H9 (cell line): ENCODE measurements around the gene CETP. TPM values are rescaled to one million over a fixed set of nuclear protein-coding genes. Genes with fewer than 3 reads are reported as not detected.

Source experiments
- DNase-seq: peaks from one replicate; pipeline ENCODE4 v3.0.0-alpha.2; 2017
- H2AFZ ChIP-seq: one replicate; pipeline ENCODE4 v1.6.1; 2013; ENCODE audit warnings: mild to moderate bottlenecking, low read length, control low read depth, moderate library complexity
- H2AK5ac ChIP-seq: 2 replicates; pipeline ENCODE4 v1.6.1; 2013; ENCODE audit warnings: low read length, control low read depth, mixed read lengths; ENCODE audit not compliant: insufficient read length
- H2BK120ac ChIP-seq: one replicate; pipeline ENCODE4 v1.6.1; 2013; ENCODE audit warnings: low read depth, mild to moderate bottlenecking, low read length, control low read depth, inconsistent platforms; ENCODE audit not compliant: poor library complexity, severe bottlenecking
- H2BK12ac ChIP-seq: 2 replicates; pipeline ENCODE4 v1.6.1; 2013; ENCODE audit warnings: low read length, control low read depth, mixed read lengths, low read depth; ENCODE audit not compliant: insufficient read length
- H2BK15ac ChIP-seq: 2 replicates; pipeline ENCODE4 v1.6.1; 2013; ENCODE audit warnings: low read depth, low read length, control low read depth
- H2BK20ac ChIP-seq: one replicate; pipeline ENCODE4 v1.6.1; 2013; ENCODE audit warnings: low read depth, mild to moderate bottlenecking, low read length, control low read depth, inconsistent platforms; ENCODE audit not compliant: poor library complexity, severe bottlenecking
- H2BK5ac ChIP-seq: 2 replicates; pipeline ENCODE4 v1.6.1; 2013; ENCODE audit warnings: low read length, control low read depth, mixed read lengths; ENCODE audit not compliant: insufficient read length
- H3K14ac ChIP-seq: 2 replicates; pipeline ENCODE4 v1.6.1; 2013; ENCODE audit warnings: low read length, control low read depth; ENCODE audit not compliant: insufficient read depth
- H3K18ac ChIP-seq: 2 replicates; pipeline ENCODE4 v1.6.1; 2013; ENCODE audit warnings: low read depth, mild to moderate bottlenecking, mixed read lengths, low read length, control low read depth; ENCODE audit not compliant: insufficient read length
- H3K23ac ChIP-seq: 2 replicates; pipeline ENCODE4 v1.6.1; 2013; ENCODE audit warnings: low read length, control low read depth, mixed read lengths, low read depth; ENCODE audit not compliant: insufficient read length
- H3K23me2 ChIP-seq: 2 replicates; pipeline ENCODE4 v1.6.1; 2013; ENCODE audit warnings: low read depth, mild to moderate bottlenecking, mixed read lengths, low read length, control low read depth; ENCODE audit not compliant: insufficient read length, poor library complexity, severe bottlenecking
- H3K27ac ChIP-seq: 2 replicates; pipeline ENCODE4 v1.5.1; 2013; ENCODE audit warnings: low read length, control low read depth, mixed read lengths, low read depth; ENCODE audit not compliant: insufficient read length
- H3K27me3 ChIP-seq: 2 replicates; pipeline ENCODE4 v1.6.1; 2013; ENCODE audit warnings: low read length, control low read depth, inconsistent platforms; ENCODE audit not compliant: insufficient read depth
- H3K4ac ChIP-seq: 2 replicates; pipeline ENCODE4 v1.6.1; 2013; ENCODE audit warnings: low read depth, mild to moderate bottlenecking, control low read depth, inconsistent platforms, low read length, moderate library complexity
- H3K4me1 ChIP-seq: 2 replicates; pipeline ENCODE4 v1.6.1; 2013; ENCODE audit warnings: low read length, control low read depth, inconsistent platforms; ENCODE audit not compliant: insufficient read depth
- H3K4me2 ChIP-seq: 2 replicates; pipeline ENCODE4 v1.6.1; 2013; ENCODE audit warnings: low read length, control low read depth, mixed read lengths; ENCODE audit not compliant: insufficient read length, insufficient read depth
- H3K56ac ChIP-seq: 2 replicates; pipeline ENCODE4 v1.6.1; 2013; ENCODE audit warnings: low read depth, mild to moderate bottlenecking, mixed read lengths, low read length, control low read depth; ENCODE audit not compliant: insufficient read length
- H3K79me1 ChIP-seq: 2 replicates; pipeline ENCODE4 v1.6.1; 2013; ENCODE audit warnings: low read depth, mild to moderate bottlenecking, moderate library complexity, low read length, control low read depth, inconsistent platforms; ENCODE audit not compliant: insufficient read depth, poor library complexity, severe bottlenecking
- H3K79me2 ChIP-seq: 2 replicates; pipeline ENCODE4 v1.6.1; 2013; ENCODE audit warnings: low read length, control low read depth, inconsistent platforms; ENCODE audit not compliant: insufficient read depth
- H3K9ac ChIP-seq: 2 replicates; pipeline ENCODE4 v1.6.1; 2013; ENCODE audit warnings: low read length, control low read depth, mixed read lengths; ENCODE audit not compliant: insufficient read length; ENCODE audit errors: extremely low read depth
- H3K9me3 ChIP-seq: one replicate; pipeline ENCODE4 v1.6.1; 2013; ENCODE audit warnings: low read depth, low read length, inconsistent platforms; ENCODE audit not compliant: control insufficient read depth
- H3T11ph ChIP-seq: one replicate; pipeline ENCODE4 v1.6.1; 2013; ENCODE audit warnings: mild to moderate bottlenecking, low read length, control low read depth, inconsistent platforms
- H4K20me1 ChIP-seq: one replicate; pipeline ENCODE4 v1.6.1; 2013; ENCODE audit not compliant: control insufficient read depth, insufficient read length, insufficient read depth
- H4K5ac ChIP-seq: 2 replicates; pipeline ENCODE4 v1.6.1; 2013; ENCODE audit warnings: low read depth, mild to moderate bottlenecking, mixed read lengths, low read length, control low read depth; ENCODE audit not compliant: insufficient read length
- H4K8ac ChIP-seq: replicated peaks from 2 replicates; pipeline ENCODE4 v1.6.1; 2013; ENCODE audit warnings: low read length, control low read depth, mixed read lengths, low read depth; ENCODE audit not compliant: insufficient read length
- H4K91ac ChIP-seq: 2 replicates; pipeline ENCODE4 v1.6.1; 2013; ENCODE audit warnings: low read depth, mild to moderate bottlenecking, moderate library complexity, mixed read lengths, low read length, control low read depth; ENCODE audit not compliant: insufficient read length
- H3K27ac Mint-ChIP-seq, 3 experiments: 2 replicates in 2 of 3; 3 replicates in 1 of 3; pipeline ENCODE4 v1.8.0; 2020 to 2021; ENCODE audit warnings: mixed read lengths in 3 of 3, mild to moderate bottlenecking in 1 of 3, moderate library complexity in 1 of 3
- H3K27me3 Mint-ChIP-seq: 2 replicates; pipeline ENCODE4 v1.8.0; 2021; ENCODE audit warnings: low read depth, mild to moderate bottlenecking, moderate library complexity, mixed read lengths
- H3K36me3 Mint-ChIP-seq, 3 experiments: 2 replicates in 2 of 3; 3 replicates in 1 of 3; pipeline ENCODE4 v1.8.0; 2020 to 2021; ENCODE audit warnings: low read depth in 3 of 3, mixed read lengths in 3 of 3; ENCODE audit not compliant: insufficient read depth in 1 of 3
- H3K4me1 Mint-ChIP-seq, 2 experiments: 2 replicates each; pipeline ENCODE4 v1.8.0; 2020; ENCODE audit warnings: mixed read lengths in 2 of 2
- H3K4me3 Mint-ChIP-seq, 2 experiments: 2 replicates in 1 of 2; 3 replicates in 1 of 2; pipeline ENCODE4 v1.8.0; 2020 to 2021; ENCODE audit warnings: mild to moderate bottlenecking in 2 of 2, mixed read lengths in 2 of 2, moderate library complexity in 1 of 2
- H3K9me3 Mint-ChIP-seq, 2 experiments: 2 replicates in 1 of 2; 3 replicates in 1 of 2; pipeline ENCODE4 v1.8.0; 2020; ENCODE audit warnings: mild to moderate bottlenecking in 2 of 2, mixed read lengths in 2 of 2, moderate library complexity in 1 of 2
- CTCF ChIP-seq: fragments of 200-600 bp; sonication (generic); conservative IDR thresholded peaks from 3 replicates; pipeline ENCODE4 v1.8.0; 2021; ENCODE audit warnings: antibody characterized with exemption, mild to moderate bottlenecking
- whole genome bisulfite sequencing: extraction: QIAGEN DNeasy Blood & Tissue Kit; methylation state at CpG from one replicate; pipeline ENCODE4 v1.1.7; 2013; ENCODE audit warnings: missing lambda C conversion rate, low lambda C conversion rate, mixed read lengths; ENCODE audit not compliant: insufficient read length; ENCODE audit errors: extremely low coverage; 5-methylcytosine and 5-hydroxymethylcytosine counted together
- total RNA-seq: library from RNA; stranded (reverse); gene quantifications from 2 replicates; pipeline ENCODE4 v1.2.1, GENCODE V29; 2021

The CETP gene
- total RNA-seq, 1 experiment from 2014 or later = not detected

GRCh38 chr16:57013902-57014301 lies 52.2 kb downstream of the CETP start:
- Histone ChIP-seq H3K4me2 (no peak overlapping the region), H4K20me1 (no peaks in the 10 kb centered on the region), H3K23me2 (no peaks in the 10 kb centered on the region), H3K9me3 (no peaks in the 10 kb centered on the region), H4K8ac (no peak overlapping the region), H3K79me1 (no peaks in the 10 kb centered on the region), H2BK12ac (no peak overlapping the region), H4K5ac (no peak overlapping the region), H3K27me3 (no peaks in the 10 kb centered on the region), H3K79me2 (no peaks in the 10 kb centered on the region), H2BK15ac (no peak overlapping the region), H3K18ac (no peak overlapping the region), H3K14ac (no peak overlapping the region), H2AK5ac (no peak overlapping the region), H3K4me1 (no peaks in the 10 kb centered on the region), H2BK20ac (no peak overlapping the region), H2AFZ (no peak overlapping the region), H4K91ac (no peak overlapping the region), H3K27ac (no peak overlapping the region), H3T11ph (no peak overlapping the region), H3K23ac (no peak overlapping the region), H3K4ac (no peak overlapping the region), H2BK5ac (no peak overlapping the region), H3K56ac (no peak overlapping the region), H3K9ac (no peak overlapping the region), H2BK120ac (no peak overlapping the region)
- WGBS = no CpG with 5 or more reads among the region's 2 CpGs
- H3K4me1 Mint-ChIP-seq = peaks cover 6 to 7% of the 10 kb centered on the region in 2 experiments
- H3K4me3 Mint-ChIP-seq = no peak overlapping the region
- DNase-seq = no peak
- TF ChIP-seq CTCF = no peak
- no peaks in the 10 kb centered on the region; a peak in 1 of 7 replicates for H3K36me3 Mint-ChIP-seq
- no peaks in the 10 kb centered on the region for H3K9me3 Mint-ChIP-seq
- no peaks in the 10 kb centered on the region for H3K27me3 Mint-ChIP-seq
- no peak overlapping the region for H3K27ac Mint-ChIP-seq
